ENCODE results near the gene MGAT4B.

DNA sequence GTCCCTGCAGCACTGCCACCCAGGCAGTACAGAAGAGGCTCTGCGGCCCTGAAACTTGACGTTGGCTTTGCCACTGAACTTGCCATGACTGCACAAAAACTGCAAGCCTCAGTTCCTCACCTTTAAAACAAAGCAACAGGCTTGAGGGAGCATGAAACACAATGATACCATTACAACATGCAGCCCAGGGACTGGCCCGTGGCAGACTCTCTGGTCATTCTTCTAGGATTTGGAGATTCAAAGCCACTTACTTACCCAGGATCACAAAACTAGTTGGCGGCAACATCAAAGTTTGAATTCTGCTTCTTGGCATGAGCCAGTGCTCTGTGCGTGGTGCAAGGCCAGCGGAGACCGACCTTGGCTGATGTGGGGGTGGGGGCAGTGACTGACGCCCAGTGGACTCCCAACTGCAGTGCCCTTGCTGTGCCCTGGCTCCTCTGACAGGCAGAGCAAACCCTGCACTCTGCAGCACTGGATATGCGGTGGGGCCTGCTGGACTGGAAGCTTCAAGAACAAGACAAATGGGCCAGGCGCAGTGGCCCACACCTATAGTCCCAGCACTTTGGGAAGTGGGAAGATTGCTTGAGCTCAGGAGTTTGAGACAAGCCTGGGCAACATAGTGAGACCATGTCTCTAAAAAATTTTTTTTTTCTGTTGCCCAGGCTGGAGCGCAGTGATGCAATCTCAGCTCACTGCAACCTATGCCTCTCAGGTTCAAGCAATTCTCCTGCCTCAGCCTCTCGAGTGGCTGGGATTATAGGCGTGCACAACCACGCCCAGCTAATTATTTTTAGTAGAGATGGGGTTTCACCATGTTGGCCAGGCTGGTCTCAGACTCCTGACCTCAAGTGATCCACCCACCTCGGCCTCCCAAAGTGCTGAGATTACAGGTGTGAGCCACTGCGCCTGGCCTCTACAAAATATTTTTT lies 32.9 kb upstream of the MGAT4B start:
- no peak for TF ChIP-seq CTCF (conservative IDR thresholded peaks at IDR 0.05 in 1 of 2, IDR thresholded peaks at IDR 0.05 in 1 of 2; ENCODE audit: extremely low read depth in 1 of 2, insufficient read depth in 1 of 2, low read depth in 1 of 2, low read length in 2 of 2)
- no peak for TF ChIP-seq EZH2 (IDR thresholded peaks at IDR 0.05; ENCODE audit: borderline replicate concordance, low read length)

Data from mammary epithelial cell (primary cell).